A549 treated with AZD9567 at 1 μM for 4 hours (cell line): Measurements from ENCODE around the gene CCDC158. TPM values are rescaled to one million over a fixed set of nuclear protein-coding genes. Genes with fewer than 3 reads are reported as not detected.

Experiments
- total RNA-seq: library from RNA; stranded (reverse); fragments of 200-300 nt; extraction: Qiagen RNA extraction; gene quantifications from 5 replicates; pipeline ENCODE4 v1.2.3, GENCODE V29; 2022; ENCODE audit not compliant: insufficient read depth

The CCDC158 gene
- 0.02 TPM in 2 of 5 replicates, not detected in the others for total RNA-seq

GRCh38 chr4:76420762-76421581 lies at the start of gene CCDC158:
Gene CCDC158, minus strand, starts transcription at chr4:76421141. Its CDS starts 17,934 bp downstream, at chr4:76403207.

GRCh38 chr4:76434901-76435527 lies 14.1 kb upstream of the CCDC158 start, which contains the start of gene SHROOM3:
Gene SHROOM3, plus strand, starts transcription at chr4:76435229. Its CDS starts 824 bp downstream, at chr4:76436053.

GRCh38 chr4:76305971-76306881 lies 114.7 kb downstream of the CCDC158 start, which contains the start of gene STBD1:
Gene STBD1, plus strand, starts transcription at chr4:76306733. Its CDS starts 37 bp downstream, at chr4:76306770.

Other genes with a start within 250 kb of the CCDC158 start
- 44.6 to 54.4 TPM (median 51.4 TPM) in 5 replicates for gene SCARB2, start 207.3 kb downstream of the CCDC158 start, total RNA-seq
- gene FAM47E, start 169.4 kb downstream of the CCDC158 start, total RNA-seq = 0.07 to 0.41 TPM (median 0.24 TPM) in 4 of 5 replicates, not detected in the other
- 4.2 to 12.4 TPM (median 10.9 TPM) in 5 replicates for gene STBD1, start 114.4 kb downstream of the CCDC158 start, total RNA-seq
- gene SHROOM3, start 14.1 kb upstream of the CCDC158 start, total RNA-seq = 6.5 to 13.0 TPM (median 12.0 TPM) in 5 replicates